ENCODE data around the gene RBM4B. TPM values are rescaled to one million over a fixed set of nuclear protein-coding genes. Genes with fewer than 3 reads are reported as not detected.

The RBM4B gene
- total RNA-seq, 2 donors from 2014 or later, result 9.0 to 9.7 TPM

- TF ChIP-seq CTCF (IDR thresholded peaks at IDR 0.05), result no peak
- no peaks in the 10 kb centered on the region for H3K4me1 ChIP-seq
- H3K27me3 ChIP-seq, result no peaks in the 10 kb centered on the region
- no peaks in the 10 kb centered on the region for H3K36me3 ChIP-seq
- no peak overlapping the region for H3K27ac ChIP-seq
- no peak overlapping the region for H3K4me3 ChIP-seq
- no peak for DNase-seq (ENCODE audit: low spot score)
- H3K9me3 ChIP-seq, result peaks cover 0 to 10% of the 10 kb centered on the region in 2 donors
Measured at GRCh38 chr11:66698491-66698890, 20.8 kb upstream of the RBM4B start.

GRCh38 chr11:66697988-66698387, 20.3 kb upstream of the RBM4B start:
- no peak overlapping the region for H3K4me3 ChIP-seq
- no peak overlapping the region for H3K27ac ChIP-seq
- H3K4me1 ChIP-seq, result no peaks in the 10 kb centered on the region
- H3K9me3 ChIP-seq, result peaks cover 0 to 10% of the 10 kb centered on the region in 2 donors
- no peaks in the 10 kb centered on the region for H3K27me3 ChIP-seq
- TF ChIP-seq CTCF (IDR thresholded peaks at IDR 0.05), result no peak
- DNase-seq (ENCODE audit: low spot score), result no peak
- no peaks in the 10 kb centered on the region for H3K36me3 ChIP-seq

- H3K9me3 ChIP-seq, result peaks cover 0 to 10% of the 10 kb centered on the region in 2 donors
- no peak for DNase-seq (ENCODE audit: low spot score)
- TF ChIP-seq CTCF (IDR thresholded peaks at IDR 0.05), result no peak
Measured at GRCh38 chr11:66696146-66696545, 18.5 kb upstream of the RBM4B start.

GRCh38 chr11:66694732-66695207, 17.1 kb upstream of the RBM4B start:
- H3K4me3 ChIP-seq, result no peak overlapping the region
- H3K27ac ChIP-seq, result peak overlapping the region in 1 of 2 donors; percentile 10
- peaks cover 0 to 6% of the 10 kb centered on the region in 2 donors for H3K9me3 ChIP-seq
- no peaks in the 10 kb centered on the region for H3K4me1 ChIP-seq
- TF ChIP-seq CTCF (IDR thresholded peaks at IDR 0.05), result peak; percentile 79 to 93
- no peaks in the 10 kb centered on the region for H3K27me3 ChIP-seq
- DNase-seq (ENCODE audit: low spot score), result peak; percentile 92
- no peaks in the 10 kb centered on the region for H3K36me3 ChIP-seq

More at GRCh38 chr11:66696146-66696545, 18.5 kb upstream of the RBM4B start:
- no peaks in the 10 kb centered on the region for H3K4me1 ChIP-seq
- no peaks in the 10 kb centered on the region for H3K27me3 ChIP-seq
- H3K27ac ChIP-seq, result no peak overlapping the region
- H3K4me3 ChIP-seq, result no peak overlapping the region
- no peaks in the 10 kb centered on the region for H3K36me3 ChIP-seq

- Histone ChIP-seq H3K9me3 (no peaks in the 10 kb centered on the region), H3K27me3 (no peaks in the 10 kb centered on the region), H3K4me1 (no peaks in the 10 kb centered on the region), H3K27ac (no peak overlapping the region), H3K4me3 (no peak overlapping the region), H3K36me3 (no peaks in the 10 kb centered on the region)
- TF ChIP-seq CTCF (IDR thresholded peaks at IDR 0.05), result no peak
- DNase-seq (ENCODE audit: low spot score), result no peak
Measured at GRCh38 chr11:66694056-66694410, 16.3 kb upstream of the RBM4B start.

- H3K27ac ChIP-seq, result no peak overlapping the region
- H3K27me3 ChIP-seq, result no peaks in the 10 kb centered on the region
- no peak for DNase-seq (ENCODE audit: low spot score)
- TF ChIP-seq CTCF (IDR thresholded peaks at IDR 0.05), result no peak
- no peaks in the 10 kb centered on the region for H3K36me3 ChIP-seq
- no peaks in the 10 kb centered on the region for H3K4me1 ChIP-seq
- H3K4me3 ChIP-seq, result no peak overlapping the region
- no peaks in the 10 kb centered on the region for H3K9me3 ChIP-seq
Measured at GRCh38 chr11:66693356-66694055, 15.8 kb upstream of the RBM4B start.

Measured in right atrium auricular region (tissue), 2 donors.